Memory B cell (primary cell): ENCODE results near the gene MALT1.

Experiments
- ATAC-seq: fragments of 150-1000 bp; cut with Tn5 transposase; 2 replicates; pipeline ENCODE4 v1.10.0; 2021; ENCODE audit warnings: low read depth, mild to moderate bottlenecking, moderate library complexity
- DNase-seq, 2 donors: peaks; one replicate each; pipeline ENCODE4 v3.0.0; 2022; ENCODE audit warnings: low spot score in 2 of 2
- H3K27ac Mint-ChIP-seq: one replicate; pipeline ENCODE4 v1.8.0; 2022; ENCODE audit warnings: mild to moderate bottlenecking, moderate library complexity, mixed read lengths
- H3K27me3 Mint-ChIP-seq: one replicate; pipeline ENCODE4 v1.8.0; 2022; ENCODE audit warnings: mixed read lengths
- H3K36me3 Mint-ChIP-seq: one replicate; pipeline ENCODE4 v1.8.0; 2022; ENCODE audit warnings: mild to moderate bottlenecking, mixed read lengths
- H3K4me1 Mint-ChIP-seq: one replicate; pipeline ENCODE4 v1.8.0; 2022; ENCODE audit warnings: mixed read lengths
- H3K4me3 Mint-ChIP-seq: one replicate; pipeline ENCODE4 v1.8.0; 2022; ENCODE audit warnings: mild to moderate bottlenecking, moderate library complexity, mixed read lengths
- H3K9me3 Mint-ChIP-seq: one replicate; pipeline ENCODE4 v1.8.0; 2022; ENCODE audit warnings: mixed read lengths

MALT1 gene

GRCh38 chr18:58788971-58789875, 118.0 kb downstream of the MALT1 start:
- Mint-ChIP-seq H3K9me3 (no peaks in the 10 kb centered on the region), H3K4me3 (no peak overlapping the region), H3K4me1 (peaks cover 10% of the 10 kb centered on the region), H3K36me3 (no peaks in the 10 kb centered on the region), H3K27me3 (no peaks in the 10 kb centered on the region), H3K27ac (no peak overlapping the region)
- ATAC-seq = no peak
- no peak for DNase-seq

- H3K4me3 Mint-ChIP-seq = no peak overlapping the region
- no peaks in the 10 kb centered on the region for H3K9me3 Mint-ChIP-seq
- DNase-seq (no peak), ATAC-seq (no peak)
- no peaks in the 10 kb centered on the region for H3K36me3 Mint-ChIP-seq
- H3K27ac Mint-ChIP-seq = no peak overlapping the region
- H3K27me3 Mint-ChIP-seq = no peaks in the 10 kb centered on the region
- H3K4me1 Mint-ChIP-seq = peaks cover 10% of the 10 kb centered on the region
Measured at GRCh38 chr18:58789876-58790240, 118.6 kb downstream of the MALT1 start.

- ATAC-seq (peak; percentile 99), DNase-seq (peak in 1 of 2 donors; percentile 46)
- H3K27me3 Mint-ChIP-seq = no peaks in the 10 kb centered on the region
- peak overlapping the region; percentile 85 for H3K27ac Mint-ChIP-seq
- no peaks in the 10 kb centered on the region for H3K36me3 Mint-ChIP-seq
- peaks cover 8% of the 10 kb centered on the region for H3K4me1 Mint-ChIP-seq
- peak overlapping the region; percentile 82 for H3K4me3 Mint-ChIP-seq
- no peaks in the 10 kb centered on the region for H3K9me3 Mint-ChIP-seq
Measured at GRCh38 chr18:58792086-58792485, 120.8 kb downstream of the MALT1 start.

- Mint-ChIP-seq H3K36me3 (no peaks in the 10 kb centered on the region), H3K4me1 (peaks cover 8% of the 10 kb centered on the region), H3K27ac (no peak overlapping the region), H3K4me3 (no peak overlapping the region), H3K9me3 (no peaks in the 10 kb centered on the region), H3K27me3 (no peaks in the 10 kb centered on the region)
- no peak for DNase-seq
- ATAC-seq = no peak
Measured at GRCh38 chr18:58793361-58793760, 122.1 kb downstream of the MALT1 start.

GRCh38 chr18:58796220-58796619, 125.0 kb downstream of the MALT1 start:
- Mint-ChIP-seq H3K4me3 (no peak overlapping the region), H3K27me3 (no peaks in the 10 kb centered on the region), H3K36me3 (no peaks in the 10 kb centered on the region), H3K9me3 (no peaks in the 10 kb centered on the region), H3K4me1 (peaks cover 17% of the 10 kb centered on the region), H3K27ac (no peak overlapping the region)
- ATAC-seq = no peak
- no peak for DNase-seq

GRCh38 chr18:58800582-58800981, 129.3 kb downstream of the MALT1 start:
- H3K27ac Mint-ChIP-seq = no peak overlapping the region
- H3K27me3 Mint-ChIP-seq = peaks cover 2% of the 10 kb centered on the region
- peaks cover 5% of the 10 kb centered on the region for H3K36me3 Mint-ChIP-seq
- peak; percentile 99 for ATAC-seq
- peak overlapping the region; percentile 21 for H3K4me3 Mint-ChIP-seq
- DNase-seq = peak; percentile 20 to 29
- H3K9me3 Mint-ChIP-seq = peaks cover 4% of the 10 kb centered on the region
- peaks cover 12% of the 10 kb centered on the region for H3K4me1 Mint-ChIP-seq

GRCh38 chr18:58802959-58803358, 131.7 kb downstream of the MALT1 start:
- H3K36me3 Mint-ChIP-seq = peaks cover 5% of the 10 kb centered on the region
- no peak overlapping the region for H3K4me3 Mint-ChIP-seq
- H3K27ac Mint-ChIP-seq = no peak overlapping the region
- peaks cover 12% of the 10 kb centered on the region for H3K4me1 Mint-ChIP-seq
- no peak for ATAC-seq
- no peak for DNase-seq
- H3K9me3 Mint-ChIP-seq = peaks cover 4% of the 10 kb centered on the region
- peaks cover 2% of the 10 kb centered on the region for H3K27me3 Mint-ChIP-seq

- DNase-seq (no peak), ATAC-seq (no peak)
- Mint-ChIP-seq H3K4me1 (peaks cover 15% of the 10 kb centered on the region), H3K27me3 (peaks cover 2% of the 10 kb centered on the region), H3K27ac (no peak overlapping the region), H3K36me3 (peaks cover 5% of the 10 kb centered on the region), H3K4me3 (no peak overlapping the region), H3K9me3 (peaks cover 4% of the 10 kb centered on the region)
Measured at GRCh38 chr18:58803978-58804377, 132.7 kb downstream of the MALT1 start.
